WTC11 (cell line): ENCODE measurements around the gene NUMBL. TPM values are rescaled to one million over a fixed set of nuclear protein-coding genes. Genes with fewer than 3 reads are reported as not detected.
A peak's percentile ranks its signal among the peaks of the same experiment; 100 is the strongest.

Experiments used
- ATAC-seq: fragments of 200-7000 bp; cut with Tn5 transposase; 2 replicates; pipeline ENCODE4 v1.10.0; 2021; ENCODE audit warnings: mild to moderate bottlenecking, moderate library complexity
- CTCF ChIA-PET: fragments of 300-600 bp; sonication (Branson Sonifier 250); formaldehyde crosslinking; loops from one replicate; lab custom pipeline; 2021; ENCODE audit warnings: antibody characterized with exemption; lab: Charles Lee
- POLR2A ChIA-PET: fragments of 350-600 bp; sonication (Branson Sonifier 250); formaldehyde crosslinking; loops from one replicate; lab custom pipeline; 2021; ENCODE audit warnings: antibody characterized with exemption; lab: Charles Lee
- DNase-seq: peaks from one replicate; pipeline ENCODE4 v3.0.0; 2021; ENCODE audit warnings: low spot score
- H3K27ac Mint-ChIP-seq: 2 replicates; pipeline ENCODE4 v1.8.0; 2021; ENCODE audit warnings: mixed read lengths
- H3K27me3 Mint-ChIP-seq: 2 replicates; pipeline ENCODE4 v1.8.0; 2021; ENCODE audit warnings: low read depth, mild to moderate bottlenecking, moderate library complexity, mixed read lengths
- H3K36me3 Mint-ChIP-seq: 2 replicates; pipeline ENCODE4 v1.8.0; 2021; ENCODE audit warnings: mixed read lengths
- H3K4me1 Mint-ChIP-seq: 2 replicates; pipeline ENCODE4 v1.8.0; 2022; ENCODE audit warnings: mixed read lengths
- H3K4me3 Mint-ChIP-seq: 2 replicates; pipeline ENCODE4 v1.8.0; 2021; ENCODE audit warnings: mild to moderate bottlenecking, moderate library complexity, mixed read lengths
- H3K9me3 Mint-ChIP-seq: 2 replicates; pipeline ENCODE4 v1.8.0; 2021; ENCODE audit warnings: mixed read lengths
- ARID4B ChIP-seq: sonication (generic); formaldehyde crosslinking; IDR thresholded peaks from 2 replicates; pipeline ENCODE4 v1.8.0; 2023; ENCODE audit warnings: missing genetic modification reagents, mild to moderate bottlenecking, borderline replicate concordance
- CDX4 ChIP-seq: fragments of 250-450 bp; sonication (Bioruptor Pico); IDR thresholded peaks from 2 replicates; pipeline ENCODE4 v1.9.0; 2021; ENCODE audit warnings: moderate library complexity, mild to moderate bottlenecking, inconsistent platforms, borderline replicate concordance
- CREB1 ChIP-seq: sonication (generic); formaldehyde crosslinking; IDR thresholded peaks from 2 replicates; pipeline ENCODE4 v1.8.0; 2023; ENCODE audit warnings: mild to moderate bottlenecking, missing genetic modification reagents
- GABPB1 ChIP-seq: sonication (generic); formaldehyde crosslinking; IDR thresholded peaks from 2 replicates; pipeline ENCODE4 v1.8.1; 2023; ENCODE audit warnings: mild to moderate bottlenecking, missing genetic modification reagents
- HMGXB4 ChIP-seq: sonication (generic); formaldehyde crosslinking; IDR thresholded peaks from 2 replicates; pipeline ENCODE4 v1.8.1; 2023; ENCODE audit warnings: mild to moderate bottlenecking, moderate library complexity, missing genetic modification reagents
- MAX ChIP-seq: sonication (generic); formaldehyde crosslinking; IDR thresholded peaks from 2 replicates; pipeline ENCODE4 v1.8.0; 2022; ENCODE audit warnings: mild to moderate bottlenecking, missing genetic modification reagents
- NFATC4 ChIP-seq: fragments of 250-450 bp; sonication (Bioruptor Pico); IDR thresholded peaks from 2 replicates; pipeline ENCODE4 v1.9.0; 2021; ENCODE audit warnings: mild to moderate bottlenecking
- OVOL2 ChIP-seq: fragments of 250-450 bp; sonication (Bioruptor Pico); IDR thresholded peaks from 2 replicates; pipeline ENCODE4 v1.9.0; 2021; ENCODE audit warnings: mild to moderate bottlenecking, borderline replicate concordance
- PREB ChIP-seq: sonication (generic); formaldehyde crosslinking; IDR thresholded peaks from 2 replicates; pipeline ENCODE4 v1.8.1; 2022; ENCODE audit warnings: mild to moderate bottlenecking, missing genetic modification reagents, moderate library complexity, borderline replicate concordance
- SMAD4 ChIP-seq: sonication (generic); formaldehyde crosslinking; IDR thresholded peaks from 2 replicates; pipeline ENCODE4 v1.8.0; 2022; ENCODE audit warnings: mild to moderate bottlenecking, missing genetic modification reagents
- TEAD1 ChIP-seq: sonication (generic); formaldehyde crosslinking; IDR thresholded peaks from 2 replicates; pipeline ENCODE4 v1.8.0; 2022; ENCODE audit warnings: mild to moderate bottlenecking, missing genetic modification reagents
- TEAD4 ChIP-seq: sonication (generic); formaldehyde crosslinking; IDR thresholded peaks from 2 replicates; pipeline ENCODE4 v1.8.0; 2022; ENCODE audit warnings: mild to moderate bottlenecking, missing genetic modification reagents
- ZNF121 ChIP-seq: sonication (generic); formaldehyde crosslinking; IDR thresholded peaks from 2 replicates; pipeline ENCODE4 v1.8.0; 2023; ENCODE audit warnings: missing genetic modification reagents
- ZNF263 ChIP-seq: sonication (generic); formaldehyde crosslinking; IDR thresholded peaks from 2 replicates; pipeline ENCODE4 v1.8.1; 2022; ENCODE audit warnings: low read depth, mild to moderate bottlenecking, moderate library complexity, missing genetic modification reagents
- ZNF416 ChIP-seq: fragments of 250-450 bp; sonication (Bioruptor Pico); IDR thresholded peaks from 2 replicates; pipeline ENCODE4 v1.9.0; 2021; ENCODE audit warnings: mild to moderate bottlenecking, inconsistent platforms
- ZNF532 ChIP-seq: fragments of 250-450 bp; sonication (Bioruptor Pico); IDR thresholded peaks from 2 replicates; pipeline ENCODE4 v1.9.0; 2021; ENCODE audit warnings: mild to moderate bottlenecking, borderline replicate concordance
- ZNF671 ChIP-seq: fragments of 250-450 bp; sonication (Bioruptor Pico); IDR thresholded peaks from 2 replicates; pipeline ENCODE4 v1.8.0; 2021; ENCODE audit warnings: mild to moderate bottlenecking
- total RNA-seq: library from RNA; stranded (reverse); gene quantifications from 3 replicates; pipeline ENCODE4 v1.2.3, GENCODE V29; 2021

NUMBL gene
- total RNA-seq, 1 experiment from 2014 or later: 30.3 TPM

- H3K9me3 Mint-ChIP-seq: no peaks in the 10 kb centered on the region
- TF ChIP-seq CREB1 (CRISPR knock-in tag) (no peak), ZNF121 (no peak), TEAD1 (CRISPR knock-in tag) (no peak), ARID4B (no peak), HMGXB4 (no peak), OVOL2 (CRISPR knock-in tag) (no peak), ZNF532 (CRISPR knock-in tag) (no peak), TEAD4 (CRISPR knock-in tag) (no peak)
- TF ChIP-seq, all 79 proteins: peak for 0
- ChIA-PET POLR2A (interaction anchor here (0.8 to 2.3 kb wide), 6 partner anchors 27 to 114 kb away, joined by 3 to 8 read pairs (median 4); partner anchors contain the start of genes ACTMAP, COQ8B, ITPKC and NUMBL), CTCF (interaction anchor here (0.6 to 3.9 kb wide), 39 partner anchors 11 to 899 kb away, joined by 3 to 55 read pairs (median 5); partner anchors contain the start of genes ACTMAP, BLVRB, COQ8B and EGLN2)
- Mint-ChIP-seq H3K4me1 (peaks cover 2% of the 10 kb centered on the region; the same call in 1 of the 2 replicates), H3K36me3 (peaks cover 3% of the 10 kb centered on the region; the same call in 1 of the 2 replicates), H3K27ac (no peak overlapping the region), H3K4me3 (peak overlapping the region; percentile 80), H3K27me3 (peaks cover 18% of the 10 kb centered on the region)
- DNase-seq (no peak), ATAC-seq (peak; percentile 16; the same call in 1 of the 2 replicates)
These were observed 26.5 kb downstream of the NUMBL start for GRCh38 chr19:40663695-40664692.

GRCh38 chr19:40662925-40663694 is 27.3 kb downstream of the NUMBL start:
- CTCF ChIA-PET: interaction anchor here (0.6 to 3.9 kb wide), 40 partner anchors 10 to 900 kb away, joined by 3 to 55 read pairs (median 4); partner anchors contain the start of genes ACTMAP, BLVRB, COQ8B and EGLN2
- H3K4me3 Mint-ChIP-seq: peak overlapping the region; percentile 80
- H3K9me3 Mint-ChIP-seq: no peaks in the 10 kb centered on the region
- H3K4me1 Mint-ChIP-seq: peaks cover 2% of the 10 kb centered on the region; the same call in 1 of the 2 replicates
- POLR2A ChIA-PET: interaction anchor here (0.7 to 2.3 kb wide), 7 partner anchors 28 to 115 kb away, joined by 3 to 8 read pairs (median 4); partner anchors contain the start of genes ACTMAP, COQ8B, ITPKC and NUMBL
- DNase-seq (peak; percentile 95), ATAC-seq (peak; percentile 85)
- peaks cover 18% of the 10 kb centered on the region for H3K27me3 Mint-ChIP-seq
- H3K36me3 Mint-ChIP-seq: no peaks in the 10 kb centered on the region
- no peak overlapping the region for H3K27ac Mint-ChIP-seq
- TF ChIP-seq GABPB1 (CRISPR knock-in tag) (peak; percentile 64), MAX (CRISPR knock-in tag) (peak; percentile 97), SMAD4 (no peak), ZNF263 (CRISPR knock-in tag) (0 out of 2 replicates have a peak, but pooled peaks have one; percentile 24), ZNF416 (CRISPR knock-in tag) (no peak), PREB (CRISPR knock-in tag) (no peak), NFATC4 (CRISPR knock-in tag) (no peak), CDX4 (no peak), ZNF671 (CRISPR knock-in tag) (no peak)
